ENCODE data around the gene CDKN2B-AS1.

The CDKN2B-AS1 gene

GRCh38 chr9:22165144-22165543 lies 170.6 kb downstream of the CDKN2B-AS1 start:
- DNase-seq = no peak

GRCh38 chr9:22169243-22169642 lies 174.7 kb downstream of the CDKN2B-AS1 start:
- no peak for DNase-seq

DNA sequence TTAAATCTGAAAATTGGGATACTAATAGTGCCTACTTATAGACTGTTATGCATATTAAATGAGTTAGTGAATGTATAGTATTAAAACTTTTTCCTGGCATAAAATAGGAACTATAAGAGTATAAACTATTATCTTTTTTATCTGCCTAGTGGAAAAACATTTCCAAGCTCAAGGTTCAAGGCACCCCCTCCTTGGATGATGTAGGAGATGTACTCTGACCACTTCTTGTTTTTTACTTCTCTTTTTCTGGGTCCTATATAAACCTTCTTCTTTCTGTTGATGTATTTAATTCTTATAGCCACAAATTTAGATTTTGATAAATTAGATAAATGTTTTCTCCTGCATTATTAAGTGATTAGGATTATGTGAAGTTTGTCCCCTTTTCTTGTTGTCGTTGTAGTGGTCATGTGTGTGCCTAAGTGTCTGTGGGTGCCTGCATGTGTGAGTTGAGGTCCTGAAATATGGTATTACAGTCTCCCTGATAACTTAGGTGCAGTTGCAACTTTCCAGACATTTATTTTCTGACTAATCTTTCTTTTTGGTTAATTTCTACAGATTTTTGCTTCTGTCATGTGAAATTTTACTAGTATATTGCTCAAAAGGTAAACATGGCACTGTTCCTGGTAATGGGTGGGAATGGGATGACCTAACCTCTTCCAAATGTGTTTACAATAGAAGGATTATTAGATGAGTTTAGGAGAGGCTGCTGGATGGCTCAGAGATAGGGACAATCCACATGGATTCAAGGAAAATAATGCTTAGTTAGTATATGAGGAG lies 175.3 kb downstream of the CDKN2B-AS1 start:
- no peak for DNase-seq
